Mesothelial cell of epicardium (in vitro differentiated cells): ENCODE measurements around the gene LILRA5. TPM values are rescaled to one million over a fixed set of nuclear protein-coding genes. Genes with fewer than 3 reads are reported as not detected.
A peak's percentile ranks its signal among the peaks of the same experiment; 100 is the strongest.
"Not testable (repeated sequence)": the region's sequence is repeated elsewhere in the genome, so short reads cannot be mapped to it uniquely, and the experiment has no call there.

ENCODE experiments used
- DNase-seq, 2 experiments: peaks; one replicate each; pipeline ENCODE4 v3.0.0; 2021; ENCODE audit warnings: low spot score in 2 of 2; ENCODE audit not compliant: unreplicated experiment in 2 of 2
- H3K27ac Mint-ChIP-seq: 2 replicates; pipeline ENCODE4 v1.8.0; 2021; ENCODE audit warnings: mixed read lengths
- H3K27me3 Mint-ChIP-seq: 2 replicates; pipeline ENCODE4 v1.8.0; 2021; ENCODE audit warnings: low read depth, mixed read lengths
- H3K36me3 Mint-ChIP-seq: 2 replicates; pipeline ENCODE4 v1.8.0; 2021; ENCODE audit warnings: mixed read lengths
- H3K4me1 Mint-ChIP-seq: 2 replicates; pipeline ENCODE4 v1.8.0; 2021; ENCODE audit warnings: mixed read lengths
- H3K4me3 Mint-ChIP-seq: 2 replicates; pipeline ENCODE4 v1.8.0; 2021; ENCODE audit warnings: mild to moderate bottlenecking, moderate library complexity, mixed read lengths
- H3K9me3 Mint-ChIP-seq: 2 replicates; pipeline ENCODE4 v1.8.0; 2021; ENCODE audit warnings: mixed read lengths
- total RNA-seq: library from RNA; stranded (reverse); gene quantifications from 3 replicates; pipeline ENCODE4 v1.2.1, GENCODE V29; 2021
- TF ChIP-seq, protein P1 (sequence below): fragments of 200-600 bp; sonication (generic); IDR thresholded peaks from one replicate; pipeline ENCODE4 v1.5.0; 2021; ENCODE audit warnings: antibody characterized with exemption; ENCODE audit not compliant: unreplicated experiment

LILRA5 gene
- total RNA-seq, 1 donor from 2014 or later, result not detected

GRCh38 chr19:54329476-54330165, 16.7 kb upstream of the LILRA5 start:
- H3K4me3 Mint-ChIP-seq, result no peak overlapping the region
- H3K27me3 Mint-ChIP-seq, result peaks cover 31% of the 10 kb centered on the region
- TF ChIP-seq, protein P1, sequence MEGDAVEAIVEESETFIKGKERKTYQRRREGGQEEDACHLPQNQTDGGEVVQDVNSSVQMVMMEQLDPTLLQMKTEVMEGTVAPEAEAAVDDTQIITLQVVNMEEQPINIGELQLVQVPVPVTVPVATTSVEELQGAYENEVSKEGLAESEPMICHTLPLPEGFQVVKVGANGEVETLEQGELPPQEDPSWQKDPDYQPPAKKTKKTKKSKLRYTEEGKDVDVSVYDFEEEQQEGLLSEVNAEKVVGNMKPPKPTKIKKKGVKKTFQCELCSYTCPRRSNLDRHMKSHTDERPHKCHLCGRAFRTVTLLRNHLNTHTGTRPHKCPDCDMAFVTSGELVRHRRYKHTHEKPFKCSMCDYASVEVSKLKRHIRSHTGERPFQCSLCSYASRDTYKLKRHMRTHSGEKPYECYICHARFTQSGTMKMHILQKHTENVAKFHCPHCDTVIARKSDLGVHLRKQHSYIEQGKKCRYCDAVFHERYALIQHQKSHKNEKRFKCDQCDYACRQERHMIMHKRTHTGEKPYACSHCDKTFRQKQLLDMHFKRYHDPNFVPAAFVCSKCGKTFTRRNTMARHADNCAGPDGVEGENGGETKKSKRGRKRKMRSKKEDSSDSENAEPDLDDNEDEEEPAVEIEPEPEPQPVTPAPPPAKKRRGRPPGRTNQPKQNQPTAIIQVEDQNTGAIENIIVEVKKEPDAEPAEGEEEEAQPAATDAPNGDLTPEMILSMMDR, result no peak
- H3K27ac Mint-ChIP-seq, result no peak overlapping the region
- no peaks in the 10 kb centered on the region for H3K36me3 Mint-ChIP-seq
- no peaks in the 10 kb centered on the region for H3K4me1 Mint-ChIP-seq
- DNase-seq, result no peak
- H3K9me3 Mint-ChIP-seq, result no peaks in the 10 kb centered on the region

DNA sequence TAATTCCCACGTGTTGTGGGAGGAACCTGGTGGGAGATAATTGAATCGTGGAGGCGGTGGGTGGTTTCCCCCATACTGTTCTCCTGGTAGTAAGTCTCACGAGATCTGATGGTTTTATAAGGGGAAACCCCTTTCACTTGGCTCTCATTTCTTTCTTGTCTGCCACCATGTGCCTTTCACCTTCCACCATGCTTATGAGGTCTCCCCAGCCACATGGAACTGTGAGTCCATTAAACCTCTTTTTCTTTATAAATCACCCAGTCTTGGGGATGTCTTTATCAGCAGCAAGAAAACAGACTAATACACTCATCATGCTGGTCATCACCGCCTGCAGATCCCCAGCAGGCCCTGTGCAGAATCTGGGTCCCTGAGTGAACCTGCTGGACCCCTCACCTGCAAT, 15.8 kb upstream of the LILRA5 start:
- DNase-seq, H3K36me3 Mint-ChIP-seq, H3K27ac Mint-ChIP-seq, H3K4me1 Mint-ChIP-seq, H3K4me3 Mint-ChIP-seq, H3K9me3 Mint-ChIP-seq: not testable (repeated sequence)
- peaks cover 25% of the 10 kb centered on the region for H3K27me3 Mint-ChIP-seq

DNA sequence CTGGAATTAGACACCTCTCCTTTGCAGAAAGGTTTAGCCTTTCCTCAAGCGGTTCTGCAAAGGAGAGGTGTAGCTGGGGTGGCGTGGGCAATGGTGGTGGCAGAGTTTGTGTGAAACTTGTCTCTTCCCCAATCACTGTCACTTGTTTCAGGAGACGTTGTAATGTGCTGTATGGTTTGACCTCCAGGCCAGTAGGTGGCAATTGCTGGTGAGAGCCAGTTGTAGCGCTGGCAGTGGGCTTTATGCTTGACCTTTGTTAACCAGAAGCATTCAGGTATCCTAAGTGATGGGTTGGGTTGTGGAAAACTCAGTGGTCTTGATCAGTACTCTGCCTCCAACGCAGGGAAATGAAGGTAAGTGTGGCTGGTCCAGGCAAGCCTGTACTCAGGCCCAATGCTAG, 12.7 kb upstream of the LILRA5 start:
- H3K27me3 Mint-ChIP-seq, result peaks cover 19% of the 10 kb centered on the region
- no peaks in the 10 kb centered on the region for H3K4me1 Mint-ChIP-seq
- TF ChIP-seq, protein P1, result no peak
- H3K9me3 Mint-ChIP-seq, result peaks cover 15% of the 10 kb centered on the region
- no peak overlapping the region for H3K27ac Mint-ChIP-seq
- H3K36me3 Mint-ChIP-seq, result no peaks in the 10 kb centered on the region
- no peak overlapping the region for H3K4me3 Mint-ChIP-seq
- DNase-seq, result no peak

GRCh38 chr19:54325194-54325621, 12.2 kb upstream of the LILRA5 start:
- TF ChIP-seq, protein P1, result peak; percentile 70
- no peak for DNase-seq
- Mint-ChIP-seq H3K9me3 (peaks cover 19% of the 10 kb centered on the region), H3K4me1 (no peaks in the 10 kb centered on the region), H3K36me3 (no peaks in the 10 kb centered on the region), H3K27ac (no peak overlapping the region), H3K4me3 (no peak overlapping the region), H3K27me3 (peaks cover 19% of the 10 kb centered on the region)

- no peak for DNase-seq
- Mint-ChIP-seq H3K27me3 (peaks cover 17% of the 10 kb centered on the region), H3K4me3 (no peak overlapping the region), H3K27ac (no peak overlapping the region), H3K36me3 (no peaks in the 10 kb centered on the region), H3K9me3 (peaks cover 21% of the 10 kb centered on the region), H3K4me1 (no peaks in the 10 kb centered on the region)
- TF ChIP-seq, protein P1, result no peak
Observed at GRCh38 chr19:54324071-54324470, 11.1 kb upstream of the LILRA5 start.

- DNase-seq, H3K4me3 Mint-ChIP-seq, H3K27ac Mint-ChIP-seq, H3K36me3 Mint-ChIP-seq, H3K4me1 Mint-ChIP-seq: not testable (repeated sequence)
- Mint-ChIP-seq H3K27me3 (peaks cover 11% of the 10 kb centered on the region), H3K9me3 (peaks cover 21% of the 10 kb centered on the region)
Observed at GRCh38 chr19:54322934-54323333, 10.0 kb upstream of the LILRA5 start.

GRCh38 chr19:54322295-54322694, 9.3 kb upstream of the LILRA5 start:
- H3K4me3 Mint-ChIP-seq, H3K4me1 Mint-ChIP-seq, H3K36me3 Mint-ChIP-seq, H3K27me3 Mint-ChIP-seq, DNase-seq, H3K27ac Mint-ChIP-seq: not testable (repeated sequence)
- peaks cover 21% of the 10 kb centered on the region for H3K9me3 Mint-ChIP-seq
